Thymus (tissue), 14 donors: Measurements from ENCODE around the gene YKT6. TPM values are rescaled to one million over a fixed set of nuclear protein-coding genes. Genes with fewer than 3 reads are reported as not detected.
A peak's percentile ranks its signal among the peaks of the same experiment; 100 is the strongest.

ENCODE experiments used
- DNase-seq, 9 donors: peaks; one replicate each; pipeline ENCODE4 v3.0.0-alpha.2; 2013; ENCODE audit warnings: low spot score in 9 of 9, low read depth in 6 of 9, missing footprints in 1 of 9
- H3K27ac ChIP-seq, 2 donors: one replicate each; pipeline ENCODE4 v1.5.1; 2013; ENCODE audit warnings: control low read depth in 1 of 2, low read depth in 1 of 2, low read length in 1 of 2, mild to moderate bottlenecking in 1 of 2, moderate library complexity in 1 of 2
- H3K27me3 ChIP-seq, 2 donors: one replicate each; pipeline ENCODE4 v1.5.1; 2013; ENCODE audit warnings: low read length in 1 of 2; ENCODE audit not compliant: control insufficient read depth in 2 of 2, insufficient read depth in 1 of 2
- H3K36me3 ChIP-seq, 2 donors: one replicate each; pipeline ENCODE4 v1.5.1; 2013; ENCODE audit warnings: low read length in 1 of 2, mild to moderate bottlenecking in 1 of 2, moderate library complexity in 1 of 2; ENCODE audit not compliant: control insufficient read depth in 2 of 2, insufficient read depth in 2 of 2
- H3K4me1 ChIP-seq, 2 donors: one replicate each; pipeline ENCODE4 v1.5.1; 2013; ENCODE audit warnings: low read length in 2 of 2; ENCODE audit not compliant: control insufficient read depth in 2 of 2, insufficient read depth in 2 of 2
- H3K4me3 ChIP-seq, 2 donors: one replicate each; pipeline ENCODE4 v1.5.1; 2013; ENCODE audit warnings: low read length in 2 of 2, control low read depth in 1 of 2, mild to moderate bottlenecking in 1 of 2
- H3K9me3 ChIP-seq, 2 donors: one replicate each; pipeline ENCODE4 v1.5.1; 2013; ENCODE audit warnings: low read length in 1 of 2, mild to moderate bottlenecking in 1 of 2; ENCODE audit not compliant: control insufficient read depth in 2 of 2, insufficient read depth in 1 of 2
- WGBS: extraction: QIAGEN DNeasy Blood & Tissue Kit; methylation state at CpG from one replicate; pipeline ENCODE4 v1.1.7; 2013; 5-methylcytosine and 5-hydroxymethylcytosine counted together
- long read RNA-seq, 10 donors: transcript quantifications; one replicate each; lab custom pipeline, GENCODE V29; 2026
- polyA plus RNA-seq: library from polyadenylated mRNA; stranded (reverse); fragments of 200-250 nt; gene quantifications from one replicate; pipeline ENCODE4 v1.2.3, GENCODE V29; 2013
- total RNA-seq: library from RNA; stranded (reverse); fragments of 120-200 nt; gene quantifications from one replicate; pipeline ENCODE4 v1.2.4, GENCODE V29; 2013
- donor health status: healthy.

YKT6 gene
- total RNA-seq: 44.0 TPM
- 38.9 TPM for polyA plus RNA-seq
- long read RNA-seq, donor 1, partial matches to known transcripts: 0 of 1 reads
- long read RNA-seq, donor 1, other reads (novel, unspliced or antisense): 0 of 1 reads
- long read RNA-seq, donor 2: 0 reads
- long read RNA-seq, donor 3, transcript YKT6-201 (7 exons, 2,696 nt): major isoform, 14 of 28 reads
- long read RNA-seq, donor 3, partial matches to known transcripts: 7 of 28 reads
- long read RNA-seq, donor 3, other reads (novel, unspliced or antisense): 0 of 28 reads
- long read RNA-seq, donor 4, partial matches to known transcripts: 5 of 11 reads
- long read RNA-seq, donor 4, other reads (novel, unspliced or antisense): 0 of 11 reads
- long read RNA-seq, donor 5, transcript YKT6-201 (7 exons, 2,696 nt): major isoform, 24 of 76 reads
- long read RNA-seq, donor 5, partial matches to known transcripts: 45 of 76 reads
- long read RNA-seq, donor 5, other reads (novel, unspliced or antisense): 0 of 76 reads
- long read RNA-seq, donor 6, partial matches to known transcripts: 7 of 11 reads
- long read RNA-seq, donor 6, other reads (novel, unspliced or antisense): 0 of 11 reads
- long read RNA-seq, donor 7, transcript YKT6-201 (7 exons, 2,696 nt): major isoform, 6 of 15 reads
- long read RNA-seq, donor 7, partial matches to known transcripts: 7 of 15 reads
- long read RNA-seq, donor 7, other reads (novel, unspliced or antisense): 0 of 15 reads
- long read RNA-seq, donor 8, transcript YKT6-201 (7 exons, 2,696 nt): major isoform, 8 of 8 reads
- long read RNA-seq, donor 8, partial matches to known transcripts: 0 of 8 reads
- long read RNA-seq, donor 8, other reads (novel, unspliced or antisense): 0 of 8 reads
- long read RNA-seq, donor 9, transcript YKT6-201 (7 exons, 2,696 nt): major isoform, 10 of 12 reads
- long read RNA-seq, donor 9, partial matches to known transcripts: 0 of 12 reads
- long read RNA-seq, donor 9, other reads (novel, unspliced or antisense): 0 of 12 reads
- long read RNA-seq, donor 10, transcript YKT6-201 (7 exons, 2,696 nt): major isoform, 17 of 26 reads
- long read RNA-seq, donor 10, partial matches to known transcripts: 7 of 26 reads
- long read RNA-seq, donor 10, other reads (novel, unspliced or antisense): 0 of 26 reads

GRCh38 chr7:44200699-44201461 is at the start of gene YKT6:
TSS of gene YKT6 (plus strand) at chr7:44200978. CDS start at chr7:44201136, 158 bp downstream.
- WGBS: under 1% methylated on average over 58 of the region's 58 CpGs
- Histone ChIP-seq H3K4me1 (peaks cover 9 to 14% of the 10 kb centered on the region in 2 donors), H3K9me3 (no peaks in the 10 kb centered on the region), H3K27me3 (peaks cover 0 to 3% of the 10 kb centered on the region in 2 donors), H3K36me3 (peaks cover 12 to 19% of the 10 kb centered on the region in 2 donors), H3K27ac (peak within 1 kb of the TSS in 1 of 2 donors; percentile 3), H3K4me3 (peak within 1 kb of the TSS; percentile 61 to 88)
- peak; percentile 88 to 98 (median 94) for DNase-seq

GRCh38 chr7:44151956-44152355 is 48.8 kb upstream of the YKT6 start:
- DNase-seq: no peak
- no peak overlapping the region for H3K27ac ChIP-seq
- no peaks in the 10 kb centered on the region for H3K36me3 ChIP-seq
- no peak overlapping the region for H3K4me3 ChIP-seq
- H3K4me1 ChIP-seq: peaks cover 9 to 22% of the 10 kb centered on the region in 2 donors
- H3K27me3 ChIP-seq: peaks cover 0 to 20% of the 10 kb centered on the region in 2 donors
- WGBS: 98% methylated on average over 9 of the region's 9 CpGs
- no peaks in the 10 kb centered on the region for H3K9me3 ChIP-seq

DNA sequence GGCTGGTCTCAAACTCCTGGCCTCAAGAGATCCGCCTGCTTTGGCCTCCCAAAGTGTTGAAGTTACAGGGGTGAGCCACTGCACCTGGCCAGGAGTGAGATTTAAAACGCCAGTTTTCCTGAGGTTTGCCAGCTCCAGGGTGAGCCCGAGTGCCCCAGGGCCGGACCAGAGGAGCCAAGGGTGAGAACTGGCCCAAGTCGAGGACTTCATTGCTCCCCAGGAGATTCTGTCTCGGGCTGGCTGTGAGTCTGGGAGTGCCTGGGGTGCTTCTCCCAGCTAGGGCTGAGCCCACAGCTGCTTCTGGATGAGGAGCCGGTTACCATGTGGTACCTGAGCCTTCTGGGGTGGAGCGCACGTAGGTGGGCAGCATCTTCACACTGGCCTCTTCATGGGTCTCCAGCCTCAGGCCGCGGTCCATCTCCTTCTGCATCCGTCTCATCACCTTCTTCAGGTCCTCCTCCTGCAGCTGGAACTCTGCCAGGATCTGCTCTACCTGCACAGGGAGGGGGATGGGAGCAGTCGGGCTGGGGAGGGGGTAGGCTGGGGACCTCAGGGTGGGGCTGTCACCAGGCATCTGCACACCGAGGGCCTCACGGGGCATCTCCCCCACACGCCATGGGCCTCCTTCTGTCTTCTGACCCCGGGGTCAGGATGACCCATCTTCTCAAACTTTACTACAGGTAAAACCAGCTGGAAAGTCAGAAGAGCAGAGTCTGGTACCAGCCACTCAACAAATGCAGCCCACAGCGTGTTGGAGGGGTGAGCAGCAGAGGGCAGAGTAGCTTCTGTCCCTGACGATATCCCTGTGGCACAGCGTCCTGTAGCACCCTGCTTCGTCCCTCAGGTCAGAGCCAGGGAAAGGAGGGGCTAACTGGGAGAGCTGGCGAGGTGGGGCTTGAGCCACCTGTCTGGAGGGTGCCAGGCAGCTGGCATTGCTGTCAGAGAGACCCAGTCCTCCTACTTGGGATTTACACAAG is 47.5 kb upstream of the YKT6 start:
- no peaks in the 10 kb centered on the region for H3K9me3 ChIP-seq
- no peaks in the 10 kb centered on the region for H3K36me3 ChIP-seq
- no peak overlapping the region for H3K27ac ChIP-seq
- H3K4me1 ChIP-seq: peaks cover 9 to 22% of the 10 kb centered on the region in 2 donors
- no peak for DNase-seq
- 92% methylated on average over 22 of the region's 22 CpGs for WGBS
- H3K4me3 ChIP-seq: no peak overlapping the region
- H3K27me3 ChIP-seq: peaks cover 0 to 7% of the 10 kb centered on the region in 2 donors

DNA sequence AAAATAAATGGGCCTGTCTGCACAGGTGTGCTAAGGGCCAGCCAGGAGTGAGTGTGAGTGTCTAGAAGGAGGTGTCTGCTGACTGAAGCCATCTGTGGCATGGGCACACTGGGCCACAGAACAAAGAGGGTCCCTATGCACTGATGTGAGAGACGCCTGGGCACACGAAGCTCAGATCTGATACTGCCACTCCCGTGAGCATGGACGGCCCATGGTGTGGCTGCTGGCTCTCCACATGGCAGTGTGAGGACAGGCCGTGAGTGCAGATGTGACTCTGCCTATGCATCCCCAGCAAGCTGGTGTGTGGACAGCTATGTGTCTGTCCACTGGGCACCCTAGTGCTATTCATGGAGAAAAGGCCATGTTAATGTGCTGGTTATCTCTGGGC is 46.8 kb upstream of the YKT6 start:
- peaks cover 9 to 22% of the 10 kb centered on the region in 2 donors for H3K4me1 ChIP-seq
- no peaks in the 10 kb centered on the region for H3K9me3 ChIP-seq
- H3K27ac ChIP-seq: no peak overlapping the region
- H3K36me3 ChIP-seq: no peaks in the 10 kb centered on the region
- 97% methylated on average over 5 of the region's 5 CpGs for WGBS
- no peak overlapping the region for H3K4me3 ChIP-seq
- no peak for DNase-seq
- peaks cover 0 to 3% of the 10 kb centered on the region in 2 donors for H3K27me3 ChIP-seq

- Histone ChIP-seq H3K9me3 (no peaks in the 10 kb centered on the region), H3K27me3 (no peaks in the 10 kb centered on the region), H3K4me1 (peaks cover 9 to 21% of the 10 kb centered on the region in 2 donors), H3K4me3 (no peak overlapping the region), H3K27ac (no peak overlapping the region), H3K36me3 (no peaks in the 10 kb centered on the region)
- 65% methylated on average over 3 of the region's 3 CpGs for WGBS
- no peak for DNase-seq
These were observed 46.1 kb upstream of the YKT6 start for GRCh38 chr7:44154703-44155102.

- no peak for DNase-seq
- WGBS: 96% methylated on average over 8 of the region's 8 CpGs
These were observed 45.3 kb upstream of the YKT6 start for GRCh38 chr7:44155191-44156185.

DNA sequence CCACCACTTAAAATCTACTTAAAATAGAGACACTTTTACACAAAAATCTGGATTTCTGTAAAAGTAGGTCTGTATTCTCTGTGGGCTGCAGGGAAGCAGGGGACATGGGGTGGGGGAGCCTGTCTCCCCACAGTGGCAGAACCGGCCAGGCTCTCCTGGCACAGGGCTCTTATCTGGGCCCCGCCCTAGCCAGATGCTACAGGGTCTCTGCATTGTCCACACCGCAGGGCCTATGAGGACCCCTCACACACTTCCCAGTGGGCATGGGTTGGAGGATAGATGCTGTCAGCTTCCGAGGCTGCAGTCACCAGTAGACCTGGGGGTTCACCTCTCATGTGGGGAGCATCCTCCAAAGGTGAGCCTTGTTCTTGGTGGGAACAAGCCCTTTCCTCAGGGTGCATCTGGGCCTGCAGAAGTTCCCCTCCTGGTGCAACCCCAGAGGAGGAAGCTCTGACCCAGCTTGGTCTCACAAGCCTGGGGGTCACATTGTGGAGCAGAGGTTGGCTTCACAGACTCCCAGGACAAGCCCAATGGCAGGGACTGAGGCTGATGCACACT is 44.2 kb upstream of the YKT6 start:
- WGBS: 95% methylated on average over 4 of the region's 4 CpGs

More at GRCh38 chr7:44155191-44156185, 45.3 kb upstream of the YKT6 start:
- Histone ChIP-seq H3K9me3 (no peaks in the 10 kb centered on the region), H3K27me3 (no peaks in the 10 kb centered on the region), H3K4me1 (peaks cover 6 to 13% of the 10 kb centered on the region in 2 donors), H3K4me3 (no peak overlapping the region), H3K36me3 (no peaks in the 10 kb centered on the region), H3K27ac (no peak overlapping the region)

More for the DNA sequence above, 44.2 kb upstream of the YKT6 start:
- Histone ChIP-seq H3K9me3 (no peaks in the 10 kb centered on the region), H3K4me3 (no peak overlapping the region), H3K36me3 (no peaks in the 10 kb centered on the region), H3K27me3 (no peaks in the 10 kb centered on the region), H3K27ac (no peak overlapping the region), H3K4me1 (peaks cover 0 to 3% of the 10 kb centered on the region in 2 donors)
- DNase-seq: no peak
